Stimulated activated CD8-positive, alpha-beta memory T cell treated with anti-CD3 and anti-CD28 coated beads, Interleukin-7, amount 100 ng/mL, for 48 hours (primary cell): Measurements from ENCODE around the gene PRAF2.

Source experiments
- DNase-seq, 2 donors: peaks; one replicate each; pipeline ENCODE4 v3.0.0-alpha.2; 2020; ENCODE audit warnings: low read depth in 1 of 2; ENCODE audit errors: extremely low read depth in 1 of 2

Gene PRAF2

GRCh38 chrX:49043220-49043986 lies 30.4 kb downstream of the PRAF2 start, which contains the start of gene TFE3:
TSS of gene TFE3 (minus strand) at chrX:49043357. CDS start at chrX:49043226, 131 bp downstream.
- peak; percentile 90 to 96 for DNase-seq

GRCh38 chrX:49042581-49043219 lies 31.1 kb downstream of the PRAF2 start:
- no peak for DNase-seq

GRCh38 chrX:49041744-49042580 lies 31.8 kb downstream of the PRAF2 start:
- no peak for DNase-seq

- no peak for DNase-seq
Measured at GRCh38 chrX:49040376-49040955, 33.3 kb downstream of the PRAF2 start.

- peak in 1 of 2 donors; percentile 40 for DNase-seq
Measured at GRCh38 chrX:49039598-49040375, 34.0 kb downstream of the PRAF2 start.

GRCh38 chrX:49037883-49038475 lies 35.8 kb downstream of the PRAF2 start:
- DNase-seq, result no peak

GRCh38 chrX:49030283-49030682 lies 43.5 kb downstream of the PRAF2 start:
- DNase-seq, result no peak

- no peak for DNase-seq
Measured at GRCh38 chrX:49029876-49030275, 43.9 kb downstream of the PRAF2 start.
